Naive thymus-derived CD4-positive, alpha-beta T cell (primary cell): ENCODE measurements around the gene KRT26. TPM values are rescaled to one million over a fixed set of nuclear protein-coding genes. Genes with fewer than 3 reads are reported as not detected.

Experiments used
- ATAC-seq: fragments of 150-1000 bp; cut with Tn5 transposase; 2 replicates; pipeline ENCODE4 v1.10.0; 2021; ENCODE audit warnings: mild to moderate bottlenecking, moderate library complexity
- CTCF ChIA-PET: fragments of 350-600 bp; sonication (Branson Sonifier 250); formaldehyde crosslinking; loops from one replicate; lab custom pipeline; 2021; ENCODE audit warnings: antibody characterized with exemption; lab: Charles Lee
- POLR2A ChIA-PET: fragments of 350-600 bp; sonication (Branson Sonifier 250); formaldehyde crosslinking; loops from one replicate; lab custom pipeline; 2021; ENCODE audit warnings: antibody characterized with exemption, inconsistent platforms; lab: Charles Lee
- DNase-seq, 9 donors: peaks; one replicate each; pipeline versions ENCODE4 v3.0.0 to v3.0.0-alpha.2; 2020 to 2022; ENCODE audit warnings: mixed read lengths in 1 of 9
- H3K27ac ChIP-seq: one replicate; pipeline ENCODE4 v1.7.0; 2013; ENCODE audit warnings: mild to moderate bottlenecking, low read depth, low read length, moderate library complexity
- H3K27me3 ChIP-seq, 2 donors: one replicate each; pipeline ENCODE4 v1.7.0; 2013; ENCODE audit warnings: low read length in 2 of 2, mild to moderate bottlenecking in 2 of 2, moderate library complexity in 2 of 2; ENCODE audit not compliant: control insufficient read depth in 2 of 2, insufficient read depth in 2 of 2
- H3K36me3 ChIP-seq, 3 experiments: 1 replicate in 2 of 3; 2 replicates in 1 of 3; pipeline ENCODE4 v1.7.0; 2013; ENCODE audit warnings: low read length in 3 of 3, mild to moderate bottlenecking in 3 of 3, moderate library complexity in 1 of 3; ENCODE audit not compliant: insufficient read depth in 3 of 3, control insufficient read depth in 2 of 3
- H3K4me1 ChIP-seq, 2 donors: one replicate each; pipeline ENCODE4 v1.7.0; 2013; ENCODE audit warnings: low read length in 2 of 2, mild to moderate bottlenecking in 2 of 2, moderate library complexity in 1 of 2; ENCODE audit not compliant: control insufficient read depth in 2 of 2, insufficient read depth in 2 of 2
- H3K4me3 ChIP-seq: 2 replicates; pipeline ENCODE4 v1.7.0; 2013; ENCODE audit warnings: mild to moderate bottlenecking, low read length
- H3K9me3 ChIP-seq, 3 experiments: 1 replicate in 2 of 3; 2 replicates in 1 of 3; pipeline ENCODE4 v1.7.0; 2013; ENCODE audit warnings: low read length in 3 of 3; ENCODE audit not compliant: control insufficient read depth in 2 of 3
- H3K27ac Mint-ChIP-seq, 9 donors: one replicate each; pipeline ENCODE4 v1.8.0; 2020 to 2022; ENCODE audit warnings: mixed read lengths in 9 of 9, mild to moderate bottlenecking in 8 of 9, moderate library complexity in 5 of 9, inconsistent platforms in 2 of 9
- H3K27me3 Mint-ChIP-seq, 5 donors: one replicate each; pipeline ENCODE4 v1.8.0; 2021 to 2022; ENCODE audit warnings: mixed read lengths in 5 of 5, mild to moderate bottlenecking in 1 of 5
- H3K36me3 Mint-ChIP-seq, 5 donors: one replicate each; pipeline ENCODE4 v1.8.0; 2020 to 2022; ENCODE audit warnings: mixed read lengths in 5 of 5, mild to moderate bottlenecking in 3 of 5, inconsistent platforms in 1 of 5
- H3K4me1 Mint-ChIP-seq, 7 donors: one replicate each; pipeline ENCODE4 v1.8.0; 2020 to 2022; ENCODE audit warnings: mixed read lengths in 7 of 7, mild to moderate bottlenecking in 3 of 7, inconsistent platforms in 1 of 7
- H3K4me3 Mint-ChIP-seq, 10 donors: one replicate each; pipeline ENCODE4 v1.8.0; 2020 to 2022; ENCODE audit warnings: mild to moderate bottlenecking in 10 of 10, mixed read lengths in 10 of 10, moderate library complexity in 6 of 10, inconsistent platforms in 2 of 10
- H3K9me3 Mint-ChIP-seq, 11 donors: one replicate each; pipeline ENCODE4 v1.8.0; 2020 to 2022; ENCODE audit warnings: mixed read lengths in 11 of 11, mild to moderate bottlenecking in 4 of 11, inconsistent platforms in 1 of 11, moderate library complexity in 1 of 11
- intact Hi-C, 2 donors: fragments of 100-400 bp; cut with micrococcal nuclease; formaldehyde crosslinking; loops; one replicate each; pipeline ENCODE4 v1.15.1; 2023
- polyA plus RNA-seq, 2 donors: library from polyadenylated mRNA; unstranded; fragments of 300-500 nt; fragmentation: Illumina TruSeq; gene quantifications; one replicate each; pipeline ENCODE4 v1.2.3, GENCODE V29; 2021
- total RNA-seq, 6 experiments: library from RNA in 5 of 6; stranded (reverse) in 5 of 6; gene quantifications; 1 replicate in 5 of 6; 2 replicates in 1 of 6; pipeline ENCODE4 v1.2.3 and lab custom pipeline; 2021 to 2026

Gene KRT26
- total and polyA plus RNA-seq, 7 experiments from 2014 or later = not detected

DNA sequence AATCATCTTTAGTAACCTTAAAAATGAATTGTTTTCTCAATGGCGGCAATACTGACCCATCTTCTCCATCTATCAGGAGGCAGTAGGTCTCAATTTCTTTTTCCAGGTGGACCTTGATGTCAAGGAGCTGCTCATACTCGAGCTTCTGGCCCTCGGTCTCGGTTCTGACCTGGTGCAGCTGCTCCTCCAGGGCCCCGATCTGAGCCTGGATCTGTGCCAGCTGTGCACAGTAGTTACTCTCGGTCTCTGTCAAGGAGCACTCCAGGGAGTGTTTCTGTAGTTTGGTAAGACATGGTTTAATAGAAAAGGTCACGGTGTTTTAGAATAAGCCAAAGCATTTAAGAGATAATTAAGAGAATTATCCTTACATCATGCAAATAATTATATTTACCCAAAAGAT, 5.5 kb upstream of the KRT26 start:
- no peak overlapping the region for H3K27ac Mint-ChIP-seq
- no peak overlapping the region for H3K27ac ChIP-seq
- peaks cover 61 to 72% (median 66%) of the 10 kb centered on the region in 5 donors for H3K27me3 Mint-ChIP-seq
- peaks cover 0 to 3% of the 10 kb centered on the region in 2 donors for H3K27me3 ChIP-seq
- ChIA-PET CTCF (no interaction called here), POLR2A (no interaction called here)
- no peaks in the 10 kb centered on the region for H3K9me3 ChIP-seq
- ATAC-seq (no peak), DNase-seq (no peak)
- H3K4me1 Mint-ChIP-seq = peaks cover 0 to 11% (median 2%) of the 10 kb centered on the region in 7 donors
- no peaks in the 10 kb centered on the region for H3K36me3 Mint-ChIP-seq
- H3K4me3 ChIP-seq = no peak overlapping the region
- H3K9me3 Mint-ChIP-seq = no peaks in the 10 kb centered on the region
- H3K36me3 ChIP-seq = no peaks in the 10 kb centered on the region
- H3K4me1 ChIP-seq = no peaks in the 10 kb centered on the region
- no peak overlapping the region for H3K4me3 Mint-ChIP-seq
- intact Hi-C loops = no loop called here

DNA sequence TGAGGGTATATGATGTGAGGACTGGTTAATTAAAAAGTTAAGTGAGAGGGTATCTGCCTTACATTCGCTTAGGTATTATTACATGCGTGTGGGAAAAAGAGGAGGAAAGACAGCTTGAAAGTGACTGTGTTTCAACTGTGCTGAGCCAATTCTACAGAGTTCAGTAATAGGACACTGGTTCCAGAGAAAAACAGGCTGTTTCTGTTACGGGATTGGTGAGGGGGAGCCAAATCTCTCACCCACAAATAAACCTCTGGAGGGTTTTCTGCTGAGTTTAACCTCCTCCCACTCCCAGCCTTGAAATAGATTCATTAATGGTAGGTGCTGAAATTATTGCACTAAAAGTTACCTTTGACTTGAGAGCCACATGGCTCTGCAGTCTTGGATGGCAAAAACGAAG, 3.9 kb upstream of the KRT26 start:
- H3K27me3 Mint-ChIP-seq = peaks cover 67 to 76% (median 75%) of the 10 kb centered on the region in 5 donors
- H3K27me3 ChIP-seq = peaks cover 4% of the 10 kb centered on the region in 2 donors
- no peaks in the 10 kb centered on the region for H3K36me3 ChIP-seq
- no peak for ATAC-seq
- no peaks in the 10 kb centered on the region for H3K4me1 ChIP-seq
- no peaks in the 10 kb centered on the region for H3K36me3 Mint-ChIP-seq
- DNase-seq = no peak
- no peak overlapping the region for H3K4me3 Mint-ChIP-seq
- ChIA-PET CTCF (no interaction called here), POLR2A (no interaction called here)
- H3K9me3 ChIP-seq = no peaks in the 10 kb centered on the region
- intact Hi-C loops = no loop called here
- no peaks in the 10 kb centered on the region for H3K9me3 Mint-ChIP-seq
- H3K27ac Mint-ChIP-seq = no peak overlapping the region
- H3K4me3 ChIP-seq = no peak overlapping the region
- no peak overlapping the region for H3K27ac ChIP-seq
- peaks cover 0 to 11% (median 2%) of the 10 kb centered on the region in 7 donors for H3K4me1 Mint-ChIP-seq

DNA sequence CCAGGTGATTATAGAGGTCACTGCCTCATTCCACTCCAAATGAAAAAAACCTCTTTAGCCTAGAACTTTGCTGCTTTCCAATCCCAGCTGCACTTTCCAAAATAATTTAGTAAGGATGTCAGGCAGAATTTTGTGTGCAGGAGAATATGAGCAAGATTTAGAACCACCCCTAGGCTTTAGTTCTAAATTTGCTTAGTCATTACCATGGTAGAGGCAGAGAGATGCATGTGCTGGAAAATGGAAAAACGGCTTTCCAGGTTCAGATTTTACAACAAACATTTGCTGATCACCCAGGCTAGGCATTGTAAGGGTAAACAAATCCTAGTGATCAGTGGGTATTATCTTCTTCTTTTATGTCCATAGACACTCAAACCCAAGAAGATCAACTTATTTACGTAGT, 6.3 kb downstream of the KRT26 start:
- Histone ChIP-seq H3K36me3 (no peaks in the 10 kb centered on the region), H3K27me3 (no peaks in the 10 kb centered on the region), H3K9me3 (peaks cover 0 to 15% (median 3%) of the 10 kb centered on the region in 3 experiments), H3K27ac (no peak overlapping the region), H3K4me3 (no peak overlapping the region), H3K4me1 (no peaks in the 10 kb centered on the region)
- ChIA-PET POLR2A (no interaction called here), CTCF (interaction anchor here (0.5 kb wide), 1 partner anchor 70 kb away, joined by 3 read pairs; no protein-coding TSS in a partner anchor)
- peaks cover 0 to 11% (median 6%) of the 10 kb centered on the region in 5 donors for H3K36me3 Mint-ChIP-seq
- H3K27me3 Mint-ChIP-seq = peaks cover 7 to 33% (median 30%) of the 10 kb centered on the region in 5 donors
- H3K4me3 Mint-ChIP-seq = no peak overlapping the region
- H3K4me1 Mint-ChIP-seq = no peaks in the 10 kb centered on the region
- ATAC-seq (no peak), DNase-seq (no peak)
- peaks cover 0 to 38% (median 24%) of the 10 kb centered on the region in 11 donors for H3K9me3 Mint-ChIP-seq
- intact Hi-C loops = no loop called here
- no peak overlapping the region for H3K27ac Mint-ChIP-seq

DNA sequence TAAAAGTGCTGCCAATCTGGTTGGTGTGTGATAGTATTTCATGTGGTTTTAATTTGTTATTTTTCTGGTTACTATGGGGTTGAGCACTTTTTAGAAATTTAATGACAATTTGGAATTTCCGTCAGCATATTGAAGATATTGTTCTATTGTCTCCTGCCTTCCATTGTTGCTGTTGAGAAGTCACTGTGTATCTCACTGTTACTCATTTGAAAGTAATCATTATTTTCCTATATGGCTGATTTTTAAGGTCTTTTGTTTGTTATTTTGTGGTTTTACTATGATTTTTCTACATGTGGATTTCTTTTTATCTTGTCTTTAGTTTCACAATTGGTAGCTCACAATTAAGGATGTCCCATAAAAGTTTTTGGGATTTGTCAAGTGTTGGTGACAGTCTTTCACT, 8.2 kb downstream of the KRT26 start:
- Histone ChIP-seq H3K9me3 (peaks cover 0 to 24% (median 8%) of the 10 kb centered on the region in 3 experiments), H3K27me3 (no peaks in the 10 kb centered on the region), H3K4me3 (no peak overlapping the region), H3K36me3 (no peaks in the 10 kb centered on the region), H3K4me1 (no peaks in the 10 kb centered on the region), H3K27ac (no peak overlapping the region)
- Mint-ChIP-seq H3K27me3 (peaks cover 15 to 38% (median 35%) of the 10 kb centered on the region in 5 donors), H3K9me3 (peaks cover 0 to 57% (median 39%) of the 10 kb centered on the region in 11 donors), H3K27ac (no peak overlapping the region), H3K4me1 (no peaks in the 10 kb centered on the region), H3K4me3 (no peak overlapping the region), H3K36me3 (peaks cover 0 to 18% (median 15%) of the 10 kb centered on the region in 5 donors)
- intact Hi-C loops = no loop called here
- ChIA-PET POLR2A (no interaction called here), CTCF (no interaction called here)
- DNase-seq (no peak), ATAC-seq (no peak)

DNA sequence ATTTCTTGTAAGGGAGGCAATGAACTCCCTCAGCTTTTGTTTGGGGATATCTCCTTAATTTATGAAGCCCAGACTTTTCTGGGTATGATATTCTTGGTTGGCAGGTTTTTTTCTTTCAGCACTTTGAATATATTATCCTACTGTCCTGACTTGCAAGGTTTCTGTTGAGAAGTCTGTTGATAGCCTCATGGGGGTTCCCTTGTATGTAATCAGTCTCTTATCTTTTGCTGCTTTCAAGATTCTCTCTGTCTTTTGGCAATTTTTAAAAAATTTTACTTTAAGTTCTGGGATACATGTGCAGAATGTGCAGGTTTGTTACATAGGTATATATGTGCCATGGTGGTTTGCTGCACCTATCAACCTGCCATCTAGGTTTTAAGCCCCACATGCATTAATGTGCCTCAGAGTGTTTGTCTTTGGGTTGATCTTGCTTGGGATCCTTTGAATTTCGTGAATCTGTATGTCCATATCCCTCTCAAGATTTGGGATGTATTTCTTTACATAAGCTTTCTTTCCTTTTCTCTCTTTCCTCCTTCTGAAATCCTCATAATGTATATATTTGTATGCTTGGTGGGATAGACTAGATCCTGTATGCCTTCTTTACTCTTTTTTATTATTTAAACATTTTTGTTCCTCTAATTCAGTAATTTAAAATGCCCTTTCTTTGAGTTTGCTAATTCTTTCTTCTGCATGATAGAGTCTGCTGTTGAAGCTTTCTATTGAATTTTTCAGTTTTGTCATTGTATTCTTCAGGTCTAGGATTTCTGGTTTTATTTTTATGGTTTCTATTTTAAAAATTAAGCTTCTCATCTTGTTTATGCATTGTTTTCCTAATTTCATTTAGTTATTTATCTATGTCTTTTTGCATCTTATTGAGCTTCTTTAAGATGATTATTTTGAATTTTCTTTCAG, 11.6 kb downstream of the KRT26 start:
- Histone ChIP-seq H3K36me3 (no peaks in the 10 kb centered on the region), H3K27ac (no peak overlapping the region), H3K27me3 (no peaks in the 10 kb centered on the region), H3K4me3 (no peak overlapping the region), H3K4me1 (no peaks in the 10 kb centered on the region), H3K9me3 (peaks cover 0 to 24% (median 8%) of the 10 kb centered on the region in 3 experiments)
- POLR2A ChIA-PET = no interaction called here
- no peak for DNase-seq
- intact Hi-C loops = no loop called here
- Mint-ChIP-seq H3K4me3 (no peak overlapping the region), H3K4me1 (no peaks in the 10 kb centered on the region), H3K27ac (no peak overlapping the region), H3K36me3 (peaks cover 0 to 22% (median 15%) of the 10 kb centered on the region in 5 donors), H3K27me3 (peaks cover 21 to 53% (median 40%) of the 10 kb centered on the region in 5 donors), H3K9me3 (peaks cover 0 to 69% (median 44%) of the 10 kb centered on the region in 11 donors)
- ATAC-seq = no peak
- CTCF ChIA-PET = no interaction called here

DNA sequence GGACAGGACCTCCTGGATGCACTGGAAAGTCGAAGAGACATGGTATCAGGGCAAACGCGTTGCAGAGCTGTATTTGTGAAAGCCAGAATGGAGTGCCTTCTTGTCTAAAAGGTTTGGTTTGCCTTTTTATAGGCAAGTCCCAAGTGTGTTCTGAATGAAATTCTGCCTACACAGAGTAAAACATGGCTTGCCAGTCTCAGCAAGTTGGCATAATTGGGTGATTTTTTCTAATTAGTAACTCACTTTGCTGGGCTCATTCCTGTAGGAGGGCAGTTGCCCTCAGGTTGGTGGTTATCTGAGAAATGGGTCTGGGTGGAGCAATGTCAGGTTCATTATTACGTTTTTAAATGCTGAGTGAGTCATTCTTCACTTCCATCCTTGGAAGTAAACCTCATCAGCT, 16.8 kb downstream of the KRT26 start, which contains the start of gene KRT25:
TSS of gene KRT25 (minus strand) at position 101 of the 400 bp plus-strand sequence. CDS start at position 41, 60 bp downstream.
- peaks cover 26 to 47% (median 35%) of the 10 kb centered on the region in 5 donors for H3K27me3 Mint-ChIP-seq
- POLR2A ChIA-PET = no interaction called here
- no peak within 1 kb of the TSS for H3K4me3 ChIP-seq

More for the DNA sequence above, 16.8 kb downstream of the KRT26 start, which contains the start of gene KRT25:
- Mint-ChIP-seq H3K27ac (no peak within 1 kb of the TSS), H3K4me1 (peaks cover 0 to 2% (median 0%) of the 10 kb centered on the region in 7 donors), H3K36me3 (peaks cover 0 to 14% (median 7%) of the 10 kb centered on the region in 5 donors), H3K9me3 (peaks cover 0 to 27% (median 23%) of the 10 kb centered on the region in 11 donors), H3K4me3 (no peak within 1 kb of the TSS)
- intact Hi-C loops = no loop called here
- DNase-seq (no peak), ATAC-seq (no peak)
- no peak within 1 kb of the TSS for H3K27ac ChIP-seq
- H3K9me3 ChIP-seq = peaks cover 0 to 4% (median 2%) of the 10 kb centered on the region in 3 experiments
- H3K36me3 ChIP-seq = no peaks in the 10 kb centered on the region
- H3K4me1 ChIP-seq = no peaks in the 10 kb centered on the region
- CTCF ChIA-PET = no interaction called here
- H3K27me3 ChIP-seq = peaks cover 0 to 5% of the 10 kb centered on the region in 2 donors
